Activated CD4-positive, alpha-beta T cell treated with anti-CD3 and anti-CD28 coated beads, Interleukin-2, amount 50 U/mL, for 24 hours (primary cell): ENCODE results near the gene PPEF2.

Experiments used
- DNase-seq, 2 donors: peaks; one replicate each; pipeline ENCODE4 v3.0.0-alpha.2; 2020; ENCODE audit warnings: low read depth in 1 of 2, low spot score in 1 of 2

The PPEF2 gene

DNA sequence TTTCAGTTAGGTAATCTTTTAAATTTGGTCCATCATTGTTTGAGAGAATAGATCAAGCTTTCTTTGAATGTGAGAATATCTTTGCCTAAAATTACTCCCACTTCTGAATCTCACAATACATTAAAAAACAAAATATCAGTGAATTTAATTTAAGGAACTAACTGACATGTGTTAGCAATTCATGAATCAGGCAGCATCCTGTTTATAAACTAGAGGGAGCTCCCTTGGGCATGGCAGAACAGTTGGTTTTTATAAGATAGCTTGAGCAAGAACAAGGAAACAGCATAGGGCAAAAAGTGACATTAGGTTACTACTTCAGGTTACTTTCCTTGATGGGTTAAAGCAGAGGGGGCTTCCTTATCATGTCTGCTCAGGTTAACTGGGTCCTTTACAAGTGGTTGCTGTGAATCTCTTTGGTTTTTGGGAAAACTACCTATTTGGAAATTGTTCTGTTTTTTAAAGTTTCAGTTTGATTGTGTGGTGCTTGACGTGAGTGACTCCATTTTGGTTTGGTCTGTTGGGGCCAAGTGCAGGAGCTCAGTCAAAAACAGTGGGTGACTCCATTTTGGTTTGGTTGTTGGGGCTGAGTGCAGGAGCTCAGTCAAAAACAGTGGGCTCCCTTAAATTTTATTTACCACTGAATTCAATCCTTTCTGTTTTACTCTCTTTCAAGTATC, 68.0 kb downstream of the PPEF2 start:
- DNase-seq: no peak

DNA sequence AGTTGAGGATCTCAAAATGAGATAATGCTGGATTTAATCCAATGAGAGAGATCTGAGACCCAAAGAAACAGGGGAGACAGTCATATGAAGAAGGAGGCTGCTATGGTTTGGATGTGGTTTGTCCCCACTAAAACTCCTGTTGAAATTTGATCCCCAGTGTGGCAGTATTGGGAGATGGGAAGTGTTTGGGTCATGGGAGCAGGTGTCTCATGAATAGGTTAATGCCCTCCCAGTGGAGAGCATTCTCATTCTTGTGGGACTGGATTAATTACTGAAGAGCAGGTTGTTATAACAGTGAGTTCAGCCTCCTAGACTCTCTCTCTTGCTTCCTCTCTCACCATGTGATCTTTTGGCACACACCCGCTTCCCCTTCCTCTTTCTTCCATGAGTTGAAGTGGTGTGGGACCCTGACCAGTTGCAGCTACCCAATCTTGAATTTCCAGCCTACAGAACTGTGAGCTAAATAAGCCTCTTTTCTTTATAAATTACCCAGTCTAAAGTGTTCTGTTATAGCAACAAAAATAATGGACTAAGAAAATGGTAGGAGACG, 70.3 kb downstream of the PPEF2 start:
- DNase-seq: no peak

- no peak for DNase-seq
These were observed 71.3 kb downstream of the PPEF2 start for GRCh38 chr4:75830906-75831305.

DNA sequence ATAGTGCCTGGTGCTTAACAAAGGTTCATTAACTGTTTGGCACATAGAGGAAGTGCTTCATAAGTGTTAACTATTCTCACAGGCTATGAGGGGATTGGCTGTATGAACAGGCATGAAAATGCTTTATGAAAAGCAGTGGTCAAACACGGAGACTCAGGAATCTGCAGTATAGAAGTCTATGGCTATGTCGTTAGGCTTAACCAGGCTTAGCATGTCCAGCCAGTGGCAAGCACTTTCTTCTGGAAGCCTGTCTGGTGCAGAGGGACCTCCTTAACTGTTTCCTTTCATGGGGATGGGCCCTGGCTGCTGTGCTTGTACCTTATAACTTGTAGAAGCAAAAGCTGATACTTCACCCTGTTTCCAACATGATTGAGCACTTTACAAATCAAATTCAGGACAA, 78.4 kb downstream of the PPEF2 start:
- no peak for DNase-seq

DNA sequence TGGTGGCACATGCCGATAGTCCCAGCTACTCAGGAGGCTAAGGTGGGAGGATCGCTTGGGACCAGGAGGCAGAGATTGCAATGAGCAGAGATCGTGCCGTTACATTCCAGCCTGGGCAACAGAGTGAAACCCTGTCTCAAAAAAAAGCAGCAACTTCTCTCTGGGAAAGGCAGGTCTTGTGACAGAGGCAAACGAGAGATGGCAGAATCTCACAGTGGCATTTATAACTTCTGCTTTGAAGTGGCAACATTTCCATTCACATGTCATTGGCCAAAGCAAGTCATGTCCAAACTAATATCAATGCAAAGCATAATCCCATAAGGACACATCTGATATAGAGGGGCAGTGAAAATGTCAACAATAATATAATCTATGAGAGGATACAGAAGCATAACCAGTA, 79.8 kb downstream of the PPEF2 start:
- no peak for DNase-seq

GRCh38 chr4:75821966-75822365, 80.3 kb downstream of the PPEF2 start:
- DNase-seq: no peak

GRCh38 chr4:75821216-75821615, 81.0 kb downstream of the PPEF2 start:
- DNase-seq: no peak

GRCh38 chr4:75820676-75821075, 81.6 kb downstream of the PPEF2 start:
- no peak for DNase-seq

DNA sequence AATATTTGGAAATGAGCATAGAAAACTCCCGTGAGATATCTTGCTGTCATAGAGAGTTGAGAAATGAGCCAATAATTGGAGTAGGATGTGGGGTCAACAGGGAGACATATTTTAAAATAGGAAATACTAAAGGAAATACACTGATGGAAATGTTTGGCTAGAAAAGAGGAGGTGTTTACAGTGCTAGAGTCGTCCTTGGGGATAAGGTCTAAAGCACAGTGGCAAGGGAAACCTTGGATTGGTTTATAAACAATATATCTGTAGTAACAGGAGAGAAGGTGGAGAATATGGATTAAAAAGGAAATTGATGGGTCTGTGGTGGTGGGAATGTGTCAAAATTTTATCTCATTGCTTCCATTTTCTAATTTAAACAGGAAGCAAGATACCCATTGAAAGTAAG, 82.1 kb downstream of the PPEF2 start:
- DNase-seq: no peak

DNA sequence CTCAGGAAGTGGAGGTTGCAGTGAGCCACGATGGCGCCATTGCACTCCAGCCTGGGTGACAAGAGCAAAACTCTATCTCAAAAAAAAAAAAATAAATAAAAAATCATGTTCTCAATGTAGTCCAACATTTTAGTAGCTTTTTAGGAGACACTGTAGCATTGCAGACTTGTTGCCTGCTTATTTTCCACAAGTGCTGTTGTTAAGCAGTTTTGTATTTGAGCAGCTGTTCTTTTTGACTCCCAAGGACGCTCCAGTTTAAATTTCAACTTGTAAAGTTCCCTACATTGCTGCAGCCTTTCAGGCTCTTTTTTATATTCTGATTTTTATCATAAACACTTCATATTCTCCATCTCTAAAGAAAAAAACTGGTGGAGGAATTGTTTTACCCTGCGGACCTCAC, 83.1 kb downstream of the PPEF2 start:
- no peak for DNase-seq

GRCh38 chr4:75817901-75818300, 84.4 kb downstream of the PPEF2 start:
- no peak for DNase-seq
